Nephron (organoid): ENCODE data around the gene KIF26B.

Experiments used
- H3K27ac Mint-ChIP-seq, 3 experiments: 2 replicates each; pipeline ENCODE4 v1.8.0; 2020; ENCODE audit warnings: mixed read lengths in 3 of 3, mild to moderate bottlenecking in 2 of 3, moderate library complexity in 1 of 3
- H3K27me3 Mint-ChIP-seq: 2 replicates; pipeline ENCODE4 v1.8.0; 2021; ENCODE audit warnings: low read depth, mild to moderate bottlenecking, moderate library complexity, mixed read lengths
- H3K36me3 Mint-ChIP-seq: 2 replicates; pipeline ENCODE4 v1.8.0; 2020; ENCODE audit warnings: low read depth, mixed read lengths
- H3K4me1 Mint-ChIP-seq: 2 replicates; pipeline ENCODE4 v1.8.0; 2020; ENCODE audit warnings: mixed read lengths
- H3K4me3 Mint-ChIP-seq, 3 experiments: 2 replicates each; pipeline ENCODE4 v1.8.0; 2020; ENCODE audit warnings: mild to moderate bottlenecking in 3 of 3, mixed read lengths in 3 of 3, moderate library complexity in 2 of 3
- H3K9me3 Mint-ChIP-seq: 2 replicates; pipeline ENCODE4 v1.8.0; 2020; ENCODE audit warnings: mixed read lengths
- TF ChIP-seq, protein P1 (sequence below), 3 experiments: fragments of 200-600 bp; sonication (generic); IDR thresholded peaks; one replicate each; pipeline ENCODE4 v1.5.0; 2021; ENCODE audit warnings: antibody characterized with exemption in 3 of 3; ENCODE audit not compliant: unreplicated experiment in 3 of 3

Gene KIF26B

DNA sequence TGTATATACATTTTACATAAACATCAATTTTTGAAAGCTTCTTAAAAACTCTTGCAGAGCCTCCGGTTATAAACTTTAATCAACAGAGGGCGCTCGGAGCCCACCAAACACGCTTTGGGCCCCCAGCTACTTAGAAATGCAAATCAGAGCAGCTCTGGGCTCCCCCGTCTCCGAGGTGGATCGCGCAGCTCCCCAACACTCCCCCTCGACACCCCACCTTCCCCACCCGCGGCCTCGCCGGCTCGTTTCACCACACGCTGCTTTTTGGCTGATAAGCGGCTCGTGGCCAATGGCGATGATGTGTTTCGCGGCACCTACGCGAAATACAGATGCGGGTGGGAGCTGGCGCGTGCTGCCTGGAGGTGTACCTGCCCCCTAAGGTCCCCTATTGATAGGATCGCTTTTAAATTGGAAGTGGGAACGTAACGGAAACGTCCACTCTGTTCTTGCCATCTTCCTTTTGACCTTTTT lies 1.7 kb upstream of the KIF26B start:
- H3K9me3 Mint-ChIP-seq, result no peaks in the 10 kb centered on the region
- TF ChIP-seq, protein P1, sequence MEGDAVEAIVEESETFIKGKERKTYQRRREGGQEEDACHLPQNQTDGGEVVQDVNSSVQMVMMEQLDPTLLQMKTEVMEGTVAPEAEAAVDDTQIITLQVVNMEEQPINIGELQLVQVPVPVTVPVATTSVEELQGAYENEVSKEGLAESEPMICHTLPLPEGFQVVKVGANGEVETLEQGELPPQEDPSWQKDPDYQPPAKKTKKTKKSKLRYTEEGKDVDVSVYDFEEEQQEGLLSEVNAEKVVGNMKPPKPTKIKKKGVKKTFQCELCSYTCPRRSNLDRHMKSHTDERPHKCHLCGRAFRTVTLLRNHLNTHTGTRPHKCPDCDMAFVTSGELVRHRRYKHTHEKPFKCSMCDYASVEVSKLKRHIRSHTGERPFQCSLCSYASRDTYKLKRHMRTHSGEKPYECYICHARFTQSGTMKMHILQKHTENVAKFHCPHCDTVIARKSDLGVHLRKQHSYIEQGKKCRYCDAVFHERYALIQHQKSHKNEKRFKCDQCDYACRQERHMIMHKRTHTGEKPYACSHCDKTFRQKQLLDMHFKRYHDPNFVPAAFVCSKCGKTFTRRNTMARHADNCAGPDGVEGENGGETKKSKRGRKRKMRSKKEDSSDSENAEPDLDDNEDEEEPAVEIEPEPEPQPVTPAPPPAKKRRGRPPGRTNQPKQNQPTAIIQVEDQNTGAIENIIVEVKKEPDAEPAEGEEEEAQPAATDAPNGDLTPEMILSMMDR (IDR thresholded peaks at IDR 0.05; ENCODE audit: unreplicated experiment in 3 of 3), result peak; percentile 79 to 94 (median 80)
- peaks cover 38% of the 10 kb centered on the region for H3K27me3 Mint-ChIP-seq
- H3K36me3 Mint-ChIP-seq, result peaks cover 4% of the 10 kb centered on the region
- H3K4me1 Mint-ChIP-seq, result peaks cover 13% of the 10 kb centered on the region
- H3K27ac Mint-ChIP-seq, result peak overlapping the region; percentile 71 to 96 (median 89)
- H3K4me3 Mint-ChIP-seq, result peak overlapping the region; percentile 90 to 93 (median 93)

DNA sequence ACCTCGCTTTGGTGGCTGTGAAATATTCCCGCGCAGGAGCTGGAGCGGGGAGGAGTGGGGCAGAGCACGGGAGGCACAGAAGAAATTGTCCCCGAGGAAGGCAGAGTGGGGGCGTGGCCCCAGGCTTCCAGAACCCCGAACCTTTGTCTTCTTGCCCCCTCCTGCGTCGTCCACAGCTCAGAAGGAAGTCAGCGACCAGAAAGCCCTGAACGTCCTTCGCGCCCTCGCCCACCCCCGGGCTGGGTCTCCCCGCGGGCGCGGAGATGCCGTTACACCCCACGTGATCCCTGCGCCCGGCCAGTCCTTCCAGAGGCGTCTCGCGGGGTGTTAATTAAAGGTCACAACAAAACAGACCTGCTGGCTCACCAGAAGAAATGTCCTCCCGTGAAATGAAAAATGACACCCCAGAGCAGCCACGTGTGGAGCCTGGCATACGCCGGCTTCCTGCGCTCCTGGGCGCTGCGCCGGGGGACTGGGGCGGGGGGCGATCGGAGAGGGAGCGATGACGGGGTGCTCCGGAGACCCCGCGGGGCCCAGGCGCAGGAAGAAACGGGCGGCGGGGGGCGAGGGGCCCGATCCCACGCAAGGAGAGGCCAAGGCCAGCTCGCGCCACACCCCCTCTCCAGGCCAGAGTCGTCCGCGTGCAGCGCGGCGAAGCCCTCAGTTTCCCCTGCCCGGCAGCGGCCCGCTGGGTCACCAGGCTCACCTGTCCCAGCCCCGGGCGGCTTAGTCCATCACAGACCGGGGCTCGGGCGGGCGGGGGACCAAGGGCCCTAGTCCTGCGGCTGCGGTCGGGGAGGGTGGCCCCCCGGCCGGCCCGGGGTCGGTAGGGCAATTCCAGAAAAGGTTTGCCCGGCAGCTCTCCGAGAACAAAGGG lies 995 bp upstream of the KIF26B start:
- Mint-ChIP-seq H3K4me3 (peak overlapping the region; percentile 90 to 93 (median 93)), H3K9me3 (no peaks in the 10 kb centered on the region), H3K27ac (peak overlapping the region; percentile 71 to 96 (median 89)), H3K4me1 (peaks cover 20% of the 10 kb centered on the region), H3K27me3 (peaks cover 36% of the 10 kb centered on the region), H3K36me3 (peaks cover 10% of the 10 kb centered on the region)
- TF ChIP-seq, protein P1 (IDR thresholded peaks at IDR 0.05; ENCODE audit: unreplicated experiment in 3 of 3), result no peak

DNA sequence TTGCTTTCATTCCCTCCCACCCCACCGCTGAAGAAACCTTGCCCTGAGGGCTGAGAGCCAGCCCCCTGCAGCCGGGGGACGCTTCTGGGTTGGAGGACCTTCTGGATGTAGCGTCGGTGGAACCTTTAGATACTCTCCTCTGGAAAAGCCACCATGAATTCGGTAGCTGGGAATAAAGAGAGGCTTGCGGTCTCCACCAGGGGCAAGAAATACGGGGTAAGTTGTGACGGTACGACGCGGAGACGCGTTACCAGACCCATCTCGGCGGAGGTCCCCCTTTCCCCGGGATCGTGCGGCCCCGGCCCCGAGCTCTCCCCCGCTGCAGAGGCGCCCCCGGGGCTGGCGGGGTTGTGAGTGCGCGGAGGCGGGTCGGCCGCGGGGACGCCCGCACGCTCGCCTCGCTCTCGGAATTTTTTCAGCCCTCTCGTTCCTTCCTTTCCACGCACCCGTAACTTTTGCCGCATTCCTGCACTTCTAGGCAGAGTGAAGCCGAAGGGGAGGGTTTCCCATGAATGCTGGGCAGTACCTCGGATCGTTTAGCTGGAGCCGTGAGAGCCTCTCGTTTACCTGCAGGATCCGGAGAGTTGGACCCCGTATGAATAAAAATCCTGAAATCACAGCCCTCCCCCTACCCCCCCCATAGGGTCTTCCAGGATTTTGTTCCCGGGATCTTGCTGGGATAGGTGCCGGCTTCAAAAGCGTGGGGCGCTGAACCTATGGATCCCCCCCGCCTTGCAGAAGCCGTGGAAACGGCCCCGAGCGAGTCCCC lies 671 bp downstream of the KIF26B start:
- no peaks in the 10 kb centered on the region for H3K9me3 Mint-ChIP-seq
- peaks cover 18% of the 10 kb centered on the region for H3K36me3 Mint-ChIP-seq
- peaks cover 31% of the 10 kb centered on the region for H3K4me1 Mint-ChIP-seq
- H3K4me3 Mint-ChIP-seq, result peak overlapping the region; percentile 95 to 98 (median 98)
- TF ChIP-seq, protein P1 (IDR thresholded peaks at IDR 0.05; ENCODE audit: unreplicated experiment in 3 of 3), result peak in 1 of 3 experiments; percentile 11
- peak overlapping the region; percentile 93 to 99 (median 97) for H3K27ac Mint-ChIP-seq
- peaks cover 34% of the 10 kb centered on the region for H3K27me3 Mint-ChIP-seq

DNA sequence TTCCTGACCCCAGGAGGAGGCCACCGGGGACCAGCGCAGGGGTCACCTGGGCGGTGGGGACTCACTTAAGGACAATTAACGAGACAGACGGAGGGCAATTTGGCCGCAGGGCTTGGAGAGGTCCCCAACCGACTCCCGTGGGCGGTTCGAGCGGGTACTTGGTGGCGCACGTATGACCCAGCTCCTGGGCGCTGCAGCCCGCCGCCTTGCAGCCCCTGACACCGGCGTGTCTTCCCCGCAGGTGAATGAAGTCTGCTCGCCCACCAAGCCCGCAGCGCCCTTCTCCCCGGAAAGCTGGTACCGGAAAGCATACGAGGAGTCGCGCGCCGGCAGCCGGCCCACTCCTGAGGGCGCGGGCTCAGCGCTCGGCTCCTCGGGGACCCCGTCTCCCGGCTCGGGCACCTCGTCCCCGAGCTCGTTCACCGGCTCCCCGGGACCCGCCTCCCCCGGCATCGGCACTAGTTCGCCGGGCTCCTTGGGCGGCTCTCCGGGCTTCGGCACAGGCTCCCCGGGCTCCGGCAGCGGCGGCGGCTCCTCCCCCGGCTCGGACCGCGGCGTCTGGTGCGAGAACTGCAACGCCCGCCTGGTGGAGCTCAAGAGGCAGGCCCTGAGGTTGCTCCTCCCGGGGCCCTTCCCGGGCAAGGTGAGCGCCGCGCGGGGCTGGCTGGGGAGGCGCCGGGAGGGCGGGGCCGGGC lies 1.4 kb downstream of the KIF26B start:
- TF ChIP-seq, protein P1 (IDR thresholded peaks at IDR 0.05; ENCODE audit: unreplicated experiment in 3 of 3), result peak; percentile 83 to 91 (median 86)
- Mint-ChIP-seq H3K9me3 (no peaks in the 10 kb centered on the region), H3K4me3 (peak overlapping the region; percentile 95 to 98 (median 98)), H3K4me1 (peaks cover 38% of the 10 kb centered on the region), H3K36me3 (peaks cover 16% of the 10 kb centered on the region), H3K27me3 (peaks cover 31% of the 10 kb centered on the region), H3K27ac (peak overlapping the region in 2 of 3 experiments; percentile 97 to 99)

DNA sequence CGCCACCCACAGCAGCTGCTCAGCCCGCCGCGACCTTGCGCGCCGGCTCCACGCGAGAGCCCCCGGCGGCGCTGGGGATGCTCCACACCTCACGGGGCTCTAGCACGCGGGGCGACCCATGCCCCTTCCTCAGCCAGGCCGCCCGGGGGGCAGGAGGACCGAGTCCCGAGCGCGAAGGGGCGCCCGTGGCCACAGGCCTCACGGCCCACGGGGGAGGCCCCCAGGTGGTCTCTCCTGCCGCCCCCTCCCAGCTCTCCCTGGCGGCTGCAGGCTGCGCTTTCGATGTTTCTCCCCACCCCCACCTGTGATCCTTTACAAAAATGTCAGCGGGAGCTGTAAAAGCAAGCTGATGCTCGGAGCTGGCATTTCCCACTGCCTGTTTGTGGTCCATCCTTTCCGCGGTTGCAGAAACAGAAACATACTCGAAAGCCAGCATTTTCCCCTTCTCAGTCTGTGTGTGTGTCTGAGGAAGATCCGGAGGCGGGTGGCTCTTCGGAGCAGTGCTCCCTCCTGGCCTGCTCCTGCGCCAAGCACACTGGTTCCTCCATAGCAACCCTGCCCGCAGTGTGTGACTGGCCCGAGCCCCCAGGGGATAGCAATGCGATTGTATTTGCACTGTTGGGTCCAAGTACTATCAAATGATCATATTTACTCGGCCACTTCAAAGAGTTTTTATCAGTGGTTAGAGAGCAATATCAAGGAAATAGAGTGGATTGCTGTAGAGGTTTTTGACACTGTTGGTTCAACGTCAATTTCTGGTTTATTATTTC lies 2.1 kb downstream of the KIF26B start:
- TF ChIP-seq, protein P1 (IDR thresholded peaks at IDR 0.05; ENCODE audit: unreplicated experiment in 3 of 3), result no peak
- Mint-ChIP-seq H3K9me3 (no peaks in the 10 kb centered on the region), H3K4me1 (peaks cover 45% of the 10 kb centered on the region), H3K36me3 (peaks cover 20% of the 10 kb centered on the region), H3K27ac (peak overlapping the region; percentile 66 to 93 (median 89)), H3K27me3 (peaks cover 24% of the 10 kb centered on the region), H3K4me3 (peak overlapping the region; percentile 94 to 95 (median 95))
